HG02763 (cell line): ENCODE measurements around the gene CHTF18.

Source experiments
- ATAC-seq: cut with Tn5 transposase; IDR thresholded peaks from one replicate; pipeline ENCODE4 v1.9.1; 2021; ENCODE audit warnings: mild to moderate bottlenecking, moderate library complexity; ENCODE audit not compliant: unreplicated experiment

Gene CHTF18

GRCh38 chr16:790086-790485 is 1.7 kb downstream of the CHTF18 start:
- no peak for ATAC-seq

GRCh38 chr16:791131-791530 is 2.7 kb downstream of the CHTF18 start:
- no peak for ATAC-seq

GRCh38 chr16:792221-792995 is 4.0 kb downstream of the CHTF18 start:
- ATAC-seq: no peak

- no peak for ATAC-seq
These were observed 5.0 kb downstream of the CHTF18 start for GRCh38 chr16:793414-793813.

- ATAC-seq: no peak
These were observed 5.8 kb downstream of the CHTF18 start for GRCh38 chr16:794091-794822.

- ATAC-seq: no peak
These were observed 6.5 kb downstream of the CHTF18 start for GRCh38 chr16:794853-795466.

GRCh38 chr16:795580-796229 is 7.3 kb downstream of the CHTF18 start:
- no peak for ATAC-seq

- ATAC-seq: no peak
These were observed 8.1 kb downstream of the CHTF18 start for GRCh38 chr16:796296-797119.

- ATAC-seq: no peak
These were observed 8.7 kb downstream of the CHTF18 start for GRCh38 chr16:797120-797420.

- no peak for ATAC-seq
These were observed 9.3 kb downstream of the CHTF18 start for GRCh38 chr16:797686-798085.

- no peak for ATAC-seq
These were observed 10.2 kb downstream of the CHTF18 start for GRCh38 chr16:798666-799065.

- no peak for ATAC-seq
These were observed 10.9 kb downstream of the CHTF18 start for GRCh38 chr16:799111-799947.

GRCh38 chr16:799948-800833 is 11.8 kb downstream of the CHTF18 start, which contains the start of gene GNG13:
GNG13 (minus strand) TSS chr16:800734; CDS start chr16:799077, 1,657 bp downstream.
- ATAC-seq: no peak

GRCh38 chr16:800834-801511 is 12.6 kb downstream of the CHTF18 start:
- ATAC-seq: no peak

GRCh38 chr16:801584-802363 is 13.4 kb downstream of the CHTF18 start:
- ATAC-seq: no peak

GRCh38 chr16:802461-802860 is 14.0 kb downstream of the CHTF18 start:
- no peak for ATAC-seq
